AG04450 (cell line): ENCODE data around the gene CABP7. TPM values are rescaled to one million over a fixed set of nuclear protein-coding genes. Genes with fewer than 3 reads are reported as not detected.

Experiments
- CTCF ChIA-PET: fragments of 300-600, 350-600 bp; formaldehyde crosslinking; extraction: SDS; loops from one replicate; lab custom pipeline; 2022; ENCODE audit warnings: antibody characterized with exemption, inconsistent platforms; lab: Charles Lee
- POLR2A ChIA-PET: fragments of 350-600 bp; formaldehyde crosslinking; extraction: SDS; loops from one replicate; lab custom pipeline; 2021; ENCODE audit warnings: antibody characterized with exemption, inconsistent platforms; lab: Yijun Ruan, JAX
- DNase-seq: peaks from one replicate; pipeline ENCODE4 v3.0.0-alpha.2; 2011; ENCODE audit warnings: low read depth, low spot score
- H3K27ac ChIP-seq: one replicate; pipeline ENCODE4 v1.5.1; 2012; ENCODE audit warnings: low read depth, low read length, control low read depth
- H3K27me3 ChIP-seq: one replicate; pipeline ENCODE4 v1.6.0; 2012; ENCODE audit warnings: low read length; ENCODE audit not compliant: control insufficient read depth, insufficient read depth
- H3K4me3 ChIP-seq: 2 replicates; pipeline ENCODE4 v1.5.1; 2011; ENCODE audit warnings: mild to moderate bottlenecking, low read depth, low read length, control low read depth
- H3K9me3 ChIP-seq: 2 replicates; pipeline ENCODE4 v1.5.1; 2012; ENCODE audit warnings: low read length; ENCODE audit not compliant: control insufficient read depth, insufficient read depth
- CTCF ChIP-seq: IDR thresholded peaks from 2 replicates; pipeline ENCODE4 v1.5.1; 2011; ENCODE audit warnings: low read depth, low read length, control low read depth, inconsistent platforms
- polyA plus RNA-seq: library from polyadenylated mRNA; depleted of rRNA; stranded (reverse); fragments of >200 nt; gene quantifications from 2 replicates; pipeline ENCODE4 v1.2.3, GENCODE V29; 2011

Gene CABP7
- polyA plus RNA-seq, 1 experiment, result not detected

- H3K4me3 ChIP-seq, result no peak overlapping the region
Observed at GRCh38 chr22:29704528-29705285, 15.1 kb upstream of the CABP7 start.

GRCh38 chr22:29705651-29706050, 14.2 kb upstream of the CABP7 start:
- H3K9me3 ChIP-seq, result no peaks in the 10 kb centered on the region; the same call in 1 of the 2 replicates
- no peak overlapping the region for H3K4me3 ChIP-seq
- DNase-seq, result no peak
- peaks cover 23% of the 10 kb centered on the region for H3K27me3 ChIP-seq
- H3K27ac ChIP-seq, result no peak overlapping the region
- POLR2A ChIA-PET, result no interaction called here
- TF ChIP-seq CTCF, result no peak
- CTCF ChIA-PET, result interaction anchor here (1.5 kb wide), 1 partner anchor 383 kb away, joined by 5 read pairs; no protein-coding TSS in a partner anchor

More at GRCh38 chr22:29704528-29705285, 15.1 kb upstream of the CABP7 start:
- peak; percentile 32 for TF ChIP-seq CTCF
- Histone ChIP-seq H3K27me3 (peaks cover 20% of the 10 kb centered on the region), H3K9me3 (no peaks in the 10 kb centered on the region; the same call in 1 of the 2 replicates), H3K27ac (peak overlapping the region; percentile 31)
- ChIA-PET POLR2A (no interaction called here), CTCF (interaction anchor here (0.6 to 1.5 kb wide), 4 partner anchors 60 to 384 kb away, joined by 3 to 5 read pairs (median 4); no protein-coding TSS in a partner anchor)
- DNase-seq, result peak; percentile 24

GRCh38 chr22:29706486-29706885, 13.3 kb upstream of the CABP7 start:
- Histone ChIP-seq H3K9me3 (no peaks in the 10 kb centered on the region; the same call in 1 of the 2 replicates), H3K27me3 (peaks cover 28% of the 10 kb centered on the region), H3K27ac (no peak overlapping the region), H3K4me3 (no peak overlapping the region)
- ChIA-PET CTCF (no interaction called here), POLR2A (no interaction called here)
- DNase-seq, result no peak
- TF ChIP-seq CTCF, result no peak

GRCh38 chr22:29707010-29707409, 12.8 kb upstream of the CABP7 start:
- DNase-seq, result no peak
- Histone ChIP-seq H3K27ac (no peak overlapping the region), H3K4me3 (no peak overlapping the region), H3K27me3 (peaks cover 31% of the 10 kb centered on the region), H3K9me3 (no peaks in the 10 kb centered on the region; the same call in 1 of the 2 replicates)
- TF ChIP-seq CTCF, result no peak
- CTCF ChIA-PET, result no interaction called here
- POLR2A ChIA-PET, result no interaction called here

- CTCF ChIA-PET, result no interaction called here
- no peak for TF ChIP-seq CTCF
- Histone ChIP-seq H3K27ac (no peak overlapping the region), H3K9me3 (no peaks in the 10 kb centered on the region; the same call in 1 of the 2 replicates), H3K27me3 (peaks cover 35% of the 10 kb centered on the region), H3K4me3 (no peak overlapping the region)
- POLR2A ChIA-PET, result no interaction called here
- DNase-seq, result no peak
Observed at GRCh38 chr22:29707471-29707870, 12.3 kb upstream of the CABP7 start.
